D721Med (cell line): ENCODE measurements around the gene MYLK4.

ENCODE experiments used
- DNase-seq: peaks from one replicate; pipeline ENCODE4 v3.0.0; 2011; ENCODE audit warnings: low spot score; ENCODE audit not compliant: insufficient read length
- FAIRE-seq: peaks from 2 replicates; lab custom pipeline; 2011; peaks lifted over from hg19 to GRCh38; lab: Jason Lieb, UNC
- TF ChIP-seq, protein P1 (sequence below): IDR thresholded peaks from 2 replicates; pipeline ENCODE4 v1.5.1; 2012; ENCODE audit warnings: mild to moderate bottlenecking, control low read depth; ENCODE audit not compliant: insufficient read depth; ENCODE audit errors: missing control alignments

MYLK4 gene

DNA sequence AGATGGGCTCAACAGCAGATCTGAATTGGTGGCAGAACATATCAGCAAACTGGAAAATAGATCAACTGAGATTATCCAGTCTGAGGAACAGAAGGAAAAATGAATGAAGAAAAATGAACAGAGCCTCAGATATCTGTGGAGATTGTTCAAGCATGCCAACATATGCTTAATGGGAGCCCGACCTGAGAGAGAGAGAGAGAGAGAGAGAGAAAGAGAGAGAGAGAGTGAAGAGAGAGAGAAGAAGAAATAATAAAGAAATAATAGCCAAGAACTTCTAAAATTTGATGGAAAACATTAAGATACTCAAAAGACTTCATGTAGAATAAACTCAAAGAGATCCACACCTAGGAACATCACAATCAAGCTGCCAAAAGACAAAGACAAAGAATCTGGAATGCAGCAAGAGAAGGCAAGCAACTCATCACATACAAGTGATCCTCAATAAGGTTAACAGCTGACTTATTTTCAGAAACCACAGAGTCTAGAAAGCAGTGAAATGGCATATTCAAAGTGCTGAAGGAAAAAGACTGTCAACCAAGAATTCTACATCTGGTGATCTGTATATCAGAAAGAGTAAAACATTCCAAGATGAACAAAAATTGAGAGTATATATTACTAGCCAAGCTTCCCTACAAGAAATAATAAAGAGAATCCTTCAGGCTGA is 97.2 kb downstream of the MYLK4 start:
- FAIRE-seq (no peak), DNase-seq (no peak)
- TF ChIP-seq, protein P1, sequence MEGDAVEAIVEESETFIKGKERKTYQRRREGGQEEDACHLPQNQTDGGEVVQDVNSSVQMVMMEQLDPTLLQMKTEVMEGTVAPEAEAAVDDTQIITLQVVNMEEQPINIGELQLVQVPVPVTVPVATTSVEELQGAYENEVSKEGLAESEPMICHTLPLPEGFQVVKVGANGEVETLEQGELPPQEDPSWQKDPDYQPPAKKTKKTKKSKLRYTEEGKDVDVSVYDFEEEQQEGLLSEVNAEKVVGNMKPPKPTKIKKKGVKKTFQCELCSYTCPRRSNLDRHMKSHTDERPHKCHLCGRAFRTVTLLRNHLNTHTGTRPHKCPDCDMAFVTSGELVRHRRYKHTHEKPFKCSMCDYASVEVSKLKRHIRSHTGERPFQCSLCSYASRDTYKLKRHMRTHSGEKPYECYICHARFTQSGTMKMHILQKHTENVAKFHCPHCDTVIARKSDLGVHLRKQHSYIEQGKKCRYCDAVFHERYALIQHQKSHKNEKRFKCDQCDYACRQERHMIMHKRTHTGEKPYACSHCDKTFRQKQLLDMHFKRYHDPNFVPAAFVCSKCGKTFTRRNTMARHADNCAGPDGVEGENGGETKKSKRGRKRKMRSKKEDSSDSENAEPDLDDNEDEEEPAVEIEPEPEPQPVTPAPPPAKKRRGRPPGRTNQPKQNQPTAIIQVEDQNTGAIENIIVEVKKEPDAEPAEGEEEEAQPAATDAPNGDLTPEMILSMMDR = no peak

DNA sequence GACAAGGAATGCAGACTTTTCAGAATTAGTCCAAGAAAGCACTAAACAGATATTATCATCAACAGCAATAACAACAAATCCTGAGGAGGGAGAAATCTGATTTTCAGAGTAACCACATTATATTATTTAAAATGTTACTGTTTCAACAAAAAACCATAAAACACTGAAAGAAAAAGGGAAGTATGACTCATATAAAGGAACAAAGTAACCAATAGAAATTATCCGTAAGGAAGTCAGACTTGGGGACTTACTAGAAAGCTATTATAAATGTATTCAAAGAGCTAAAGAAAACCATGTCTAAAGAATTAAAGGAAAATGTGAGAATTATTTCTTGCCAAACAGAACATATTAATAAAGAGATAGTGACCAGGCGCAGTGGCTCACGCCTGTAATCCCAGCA is 98.1 kb downstream of the MYLK4 start:
- TF ChIP-seq, protein P1 = no peak

DNA sequence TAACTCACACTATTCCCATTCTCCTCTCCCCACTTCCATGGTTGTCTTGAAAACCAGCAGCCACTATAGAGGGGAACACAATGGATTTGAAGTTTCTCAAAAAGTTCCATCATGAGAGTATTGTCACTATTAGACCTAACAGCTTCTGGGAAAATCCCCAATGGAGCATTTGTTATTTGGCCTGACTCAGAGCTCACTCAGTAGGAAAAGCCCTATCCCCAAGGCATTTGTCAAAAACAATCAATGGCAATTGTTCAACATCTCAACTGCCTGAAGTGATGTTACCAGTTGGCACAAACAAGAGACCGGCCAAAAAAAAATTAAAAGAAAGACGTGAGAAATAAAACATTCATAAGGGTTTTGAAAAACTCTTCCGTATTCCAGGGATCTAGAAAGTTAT is 98.8 kb downstream of the MYLK4 start:
- FAIRE-seq (no peak), DNase-seq (no peak)
- TF ChIP-seq, protein P1 = no peak

More for the DNA sequence above, 98.1 kb downstream of the MYLK4 start:
- DNase-seq (no peak), FAIRE-seq (no peak)

DNA sequence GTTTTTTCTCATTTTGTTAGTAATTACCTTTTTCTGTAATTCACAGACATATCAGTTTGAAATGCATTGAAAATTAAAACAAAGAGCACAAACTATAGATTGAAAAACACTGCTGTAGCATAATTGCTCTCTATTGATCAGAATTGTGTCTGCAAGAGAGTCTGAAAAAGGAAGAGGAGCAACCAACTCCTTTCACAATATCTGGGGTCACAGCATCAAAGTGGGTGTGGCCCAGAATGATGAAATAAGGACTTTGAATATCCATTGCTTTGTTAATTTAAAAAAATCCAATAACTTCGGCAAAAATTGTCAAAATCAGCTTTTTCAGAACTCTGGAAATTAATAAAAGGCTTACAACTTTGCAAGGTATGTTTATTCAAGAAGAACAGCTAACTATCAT is 99.2 kb downstream of the MYLK4 start:
- DNase-seq (no peak), FAIRE-seq (no peak)
- TF ChIP-seq, protein P1 = no peak

DNA sequence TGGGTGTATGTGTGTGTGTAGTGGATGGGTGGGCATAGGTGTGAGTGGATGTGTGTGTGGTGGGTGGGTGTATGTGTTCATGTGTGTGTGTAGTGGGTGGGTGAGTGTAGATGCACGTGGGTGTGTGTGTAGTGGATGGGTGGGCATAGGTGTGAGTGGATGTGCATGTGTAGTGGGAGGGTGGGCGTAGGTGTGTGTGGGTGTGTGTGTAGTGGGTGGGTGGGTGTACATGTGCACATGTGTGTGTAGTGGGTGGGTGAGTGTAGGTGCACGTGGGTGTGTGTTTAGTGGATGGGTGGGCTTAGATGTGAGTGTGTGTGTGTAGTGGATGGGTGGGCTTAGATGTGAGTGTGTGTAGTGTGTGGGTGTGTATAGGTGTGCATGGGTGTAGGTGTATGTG is 104.4 kb downstream of the MYLK4 start:
- FAIRE-seq (no peak), DNase-seq (no peak)
- TF ChIP-seq, protein P1 = no peak

DNA sequence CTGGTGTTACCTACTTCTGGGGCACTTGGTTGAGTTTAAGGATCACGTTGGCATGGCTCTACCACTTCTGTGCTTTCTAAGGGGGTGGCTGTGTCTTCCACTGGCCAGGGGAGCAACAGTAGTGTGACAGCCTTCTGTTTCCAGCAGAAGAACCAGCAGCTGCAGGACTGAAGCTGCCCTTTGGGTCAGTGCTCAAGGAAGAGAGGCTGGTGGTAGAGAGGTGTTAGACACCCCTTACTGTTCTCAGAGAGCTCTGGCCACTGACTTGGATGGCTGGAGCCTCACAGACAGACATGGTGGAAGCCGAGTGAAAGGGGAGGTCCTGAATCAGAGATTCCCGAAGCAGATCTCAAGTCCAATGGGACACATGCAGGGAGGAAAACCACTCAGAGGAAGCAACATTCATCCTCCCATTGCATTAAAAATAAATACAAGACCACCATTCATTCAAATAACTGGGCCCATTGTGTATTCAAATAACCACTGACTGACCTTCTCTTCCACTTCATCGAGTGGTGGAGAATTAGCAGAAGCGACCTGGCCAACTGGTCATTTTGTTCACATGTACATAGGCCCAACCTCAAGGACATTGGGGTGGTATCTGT is 106.7 kb downstream of the MYLK4 start:
- FAIRE-seq = no peak
- TF ChIP-seq, protein P1 = no peak
- DNase-seq = no peak

DNA sequence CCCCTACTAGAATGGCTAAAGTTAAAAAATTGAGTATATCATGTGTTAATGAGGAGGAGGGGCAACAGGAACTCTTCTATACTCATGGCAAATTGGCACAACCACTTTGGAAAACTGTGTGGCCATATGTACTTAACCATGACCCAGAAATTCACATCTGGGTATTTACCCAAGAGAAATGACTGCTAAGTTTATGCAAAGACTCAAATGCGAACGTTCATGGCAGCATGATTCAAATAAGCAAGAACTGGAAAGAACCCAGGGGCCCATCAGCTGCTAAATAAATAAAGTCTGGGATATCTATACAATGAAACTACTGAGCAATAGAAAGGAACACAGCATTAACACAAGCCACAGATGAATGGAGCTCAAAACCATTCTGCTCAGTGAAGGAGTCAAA is 107.6 kb downstream of the MYLK4 start:
- FAIRE-seq (no peak), DNase-seq (no peak)
- TF ChIP-seq, protein P1 = no peak
